NCI-H146 treated with DMSO at 0.1 percent for 48 hours (cell line): ENCODE measurements around the gene IFI30.
A peak's percentile ranks its signal among the peaks of the same experiment; 100 is the strongest.
"Not testable (repeated sequence)": the region's sequence is repeated elsewhere in the genome, so short reads cannot be mapped to it uniquely, and the experiment has no call there.

ENCODE experiments used
- DNase-seq: peaks from one replicate; lab custom pipeline; 2025; ENCODE audit not compliant: unreplicated experiment; lab: John Stamatoyannopoulos, UW

Gene IFI30

DNA sequence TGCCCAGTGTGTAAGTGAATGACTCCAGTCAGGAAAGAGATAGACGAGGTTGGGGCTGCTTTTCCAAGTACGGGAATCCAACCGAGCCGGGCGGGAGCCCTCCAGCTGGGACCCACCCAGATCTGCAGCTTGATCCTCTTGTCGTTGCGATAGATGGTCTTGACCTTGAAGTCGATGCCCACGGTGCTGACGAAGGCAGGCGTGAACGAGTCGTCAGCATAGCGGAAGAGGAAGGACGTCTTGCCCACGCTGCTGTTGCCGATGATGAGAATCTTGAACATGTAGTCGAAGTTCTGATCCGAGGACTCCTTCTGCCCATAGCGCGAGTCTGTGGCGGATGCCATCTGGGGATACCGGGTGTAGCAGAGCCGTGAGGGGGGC is 28.8 kb downstream of the IFI30 start:
- no peak for DNase-seq

DNA sequence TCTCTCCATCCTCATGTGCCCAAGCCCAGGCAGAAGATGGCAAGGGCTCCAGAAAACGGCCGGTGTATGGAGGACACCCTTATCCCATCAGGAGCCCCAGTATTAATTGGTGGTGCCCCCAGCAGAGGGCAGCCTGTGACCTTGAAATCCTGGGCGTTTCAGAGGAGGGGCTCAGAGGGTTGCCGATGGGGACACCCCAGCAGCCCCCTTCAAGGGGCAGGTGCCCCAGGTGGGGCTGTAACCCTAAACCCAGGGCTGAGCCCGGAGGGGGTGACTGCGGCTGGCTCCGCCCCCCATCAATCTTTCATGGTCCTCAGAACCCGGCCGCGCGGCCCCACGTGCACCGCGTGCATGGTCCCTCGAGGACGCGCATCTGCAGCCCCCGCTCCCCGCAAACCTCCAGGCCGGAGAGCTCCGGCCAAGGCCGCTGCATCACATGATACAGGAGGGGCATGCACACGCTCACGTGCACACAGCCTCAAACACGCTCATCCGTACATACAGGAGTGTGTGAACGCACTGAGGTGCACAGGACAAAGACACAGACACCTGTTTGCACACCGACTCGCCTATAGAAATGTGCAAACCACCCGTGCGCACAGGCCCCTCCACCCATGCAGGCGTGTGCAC is 29.3 kb downstream of the IFI30 start:
- DNase-seq = no peak

DNA sequence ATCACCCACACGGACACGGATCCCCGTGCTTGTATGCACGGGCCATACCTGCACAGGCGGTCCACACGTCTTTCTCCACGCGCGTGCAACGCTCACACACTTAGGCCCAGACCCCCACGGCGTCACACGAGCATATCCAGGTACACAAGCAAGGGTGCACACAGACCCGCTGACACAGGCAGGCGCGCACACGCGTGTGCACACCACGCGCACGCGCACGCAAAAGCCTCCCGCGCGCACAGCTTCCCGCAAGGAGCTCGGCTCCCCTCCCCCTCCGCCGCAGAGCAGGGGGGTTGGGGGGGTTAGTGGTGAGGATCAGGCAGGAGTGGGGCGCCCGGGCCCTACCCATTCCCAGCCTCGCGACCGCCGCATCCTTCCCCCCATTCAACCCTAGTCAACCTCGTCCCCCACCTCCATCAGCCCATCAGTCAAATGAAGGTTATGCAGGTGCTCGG is 29.8 kb downstream of the IFI30 start:
- no peak for DNase-seq

DNA sequence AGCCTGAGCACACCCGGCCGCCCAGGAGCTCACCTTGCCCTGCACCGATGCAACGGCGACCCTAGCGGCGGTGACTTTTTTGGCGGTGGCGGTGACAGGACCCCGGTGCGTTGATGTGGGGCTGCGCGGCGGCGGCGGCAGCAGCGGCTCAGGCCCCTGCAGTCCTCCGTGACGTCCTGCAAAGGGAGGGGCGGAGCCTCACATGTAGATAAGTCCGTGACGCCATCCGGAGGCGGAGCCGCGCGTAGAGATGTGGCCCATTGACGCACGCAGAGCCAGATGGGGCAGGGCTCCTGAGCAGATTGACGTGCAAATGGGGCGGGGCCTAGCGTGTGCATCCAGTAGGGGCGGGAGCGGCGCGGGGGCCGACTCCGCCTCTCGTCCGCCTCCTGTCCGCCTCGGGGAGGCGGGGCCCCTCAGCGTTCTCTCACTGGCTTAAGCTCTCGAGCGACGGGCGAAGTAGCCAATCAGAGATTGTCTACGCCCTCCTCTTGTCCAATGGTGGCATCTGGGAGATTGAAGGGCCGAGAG is 30.3 kb downstream of the IFI30 start, which contains the start of gene RAB3A:
RAB3A (minus strand) TSS at position 180 of the 531 bp plus-strand sequence. CDS start 1,302 bp downstream, outside the sequence.
- peak; percentile 99 for DNase-seq

DNA sequence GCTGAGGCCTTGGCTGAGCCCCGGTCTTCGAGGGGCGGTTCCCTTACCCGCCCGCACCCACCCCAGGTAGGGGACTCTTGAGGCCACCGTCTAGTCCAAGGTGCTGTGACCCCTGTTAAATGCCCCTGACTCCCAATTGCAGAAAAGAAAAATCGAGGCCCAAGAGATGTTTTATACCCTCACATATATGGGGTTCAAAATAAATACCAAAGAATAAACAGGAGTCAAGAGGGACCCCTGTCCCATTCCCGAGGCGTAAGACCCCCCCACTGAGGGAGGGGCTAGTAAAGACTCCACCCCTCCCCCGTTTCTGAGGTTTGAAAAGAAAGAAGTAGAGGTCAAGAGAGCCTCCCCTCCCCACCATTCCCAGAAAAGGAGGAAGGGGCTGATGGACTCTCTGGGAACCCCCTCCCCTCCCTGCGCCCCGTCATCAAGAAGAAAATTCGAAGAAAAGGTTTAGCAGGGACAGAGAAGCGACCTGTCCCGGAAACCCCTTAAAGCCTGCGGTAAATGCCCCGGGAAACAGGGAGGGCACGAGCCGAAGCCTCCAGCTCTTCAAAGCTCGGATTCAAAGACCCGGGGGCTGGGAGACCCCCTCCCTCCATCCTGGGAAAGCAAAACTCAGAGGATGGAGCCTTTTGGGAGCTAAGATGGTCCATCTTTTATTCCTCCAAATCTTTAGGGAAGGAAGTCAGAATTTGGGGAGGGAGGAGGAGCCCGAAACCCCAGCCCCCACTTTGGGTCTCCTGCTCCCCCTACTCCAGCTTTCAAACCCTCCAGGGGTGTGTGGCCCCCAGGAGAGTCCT is 31.0 kb downstream of the IFI30 start:
- DNase-seq = no peak

DNA sequence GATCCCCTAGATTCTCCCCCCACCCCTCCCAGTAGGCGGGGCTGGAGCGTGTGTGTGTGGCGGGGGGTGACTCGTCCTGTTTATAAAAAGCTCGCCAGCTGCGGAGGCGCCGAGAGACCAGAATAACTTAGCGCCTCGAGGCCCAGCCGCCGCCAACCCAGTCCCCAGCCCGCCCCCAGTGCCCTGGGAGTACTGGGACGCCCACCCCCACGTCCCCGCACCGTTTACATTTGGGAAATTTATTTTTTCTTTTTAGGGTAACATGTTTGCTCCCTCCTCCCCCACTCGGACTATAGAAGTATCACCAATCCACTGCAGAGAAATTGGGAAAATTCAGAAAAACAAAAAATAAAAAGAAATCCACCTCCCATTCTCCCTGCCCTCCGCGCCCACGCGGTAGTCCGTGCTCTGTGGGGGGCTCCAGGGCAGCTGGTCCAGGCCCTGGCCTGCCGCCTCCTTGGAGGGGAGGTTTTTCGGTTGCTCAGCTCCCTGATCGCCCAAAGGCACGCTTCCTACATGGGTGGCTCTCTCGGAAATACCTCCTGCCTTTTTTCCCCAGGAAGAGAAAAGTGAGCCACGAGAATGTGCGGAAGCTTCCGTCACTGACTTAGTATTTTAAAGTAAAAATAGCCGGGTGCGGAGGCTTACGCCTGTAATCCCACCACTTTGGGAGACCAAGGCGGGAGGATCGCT is 31.7 kb downstream of the IFI30 start:
- peak; percentile 46 for DNase-seq

DNA sequence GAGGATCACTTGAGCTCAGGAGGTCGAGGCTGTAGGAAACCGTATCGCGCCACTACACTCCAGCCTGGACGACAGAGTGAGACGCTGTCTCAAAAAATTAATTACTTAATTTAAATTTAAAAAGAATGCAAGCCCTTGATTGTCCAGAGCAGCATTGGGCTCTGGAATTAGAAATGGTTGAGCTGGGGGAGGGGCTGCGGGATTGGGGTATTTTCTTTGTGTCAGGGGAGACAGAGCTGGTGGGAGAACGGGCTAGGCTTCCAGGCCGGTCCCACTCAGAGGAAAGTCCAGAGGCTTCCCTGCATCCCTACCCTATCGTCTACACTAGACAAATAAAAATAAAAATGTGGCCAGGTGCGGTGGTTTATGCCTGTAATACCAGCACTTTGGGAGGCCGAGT is 32.4 kb downstream of the IFI30 start:
- DNase-seq = no peak

DNA sequence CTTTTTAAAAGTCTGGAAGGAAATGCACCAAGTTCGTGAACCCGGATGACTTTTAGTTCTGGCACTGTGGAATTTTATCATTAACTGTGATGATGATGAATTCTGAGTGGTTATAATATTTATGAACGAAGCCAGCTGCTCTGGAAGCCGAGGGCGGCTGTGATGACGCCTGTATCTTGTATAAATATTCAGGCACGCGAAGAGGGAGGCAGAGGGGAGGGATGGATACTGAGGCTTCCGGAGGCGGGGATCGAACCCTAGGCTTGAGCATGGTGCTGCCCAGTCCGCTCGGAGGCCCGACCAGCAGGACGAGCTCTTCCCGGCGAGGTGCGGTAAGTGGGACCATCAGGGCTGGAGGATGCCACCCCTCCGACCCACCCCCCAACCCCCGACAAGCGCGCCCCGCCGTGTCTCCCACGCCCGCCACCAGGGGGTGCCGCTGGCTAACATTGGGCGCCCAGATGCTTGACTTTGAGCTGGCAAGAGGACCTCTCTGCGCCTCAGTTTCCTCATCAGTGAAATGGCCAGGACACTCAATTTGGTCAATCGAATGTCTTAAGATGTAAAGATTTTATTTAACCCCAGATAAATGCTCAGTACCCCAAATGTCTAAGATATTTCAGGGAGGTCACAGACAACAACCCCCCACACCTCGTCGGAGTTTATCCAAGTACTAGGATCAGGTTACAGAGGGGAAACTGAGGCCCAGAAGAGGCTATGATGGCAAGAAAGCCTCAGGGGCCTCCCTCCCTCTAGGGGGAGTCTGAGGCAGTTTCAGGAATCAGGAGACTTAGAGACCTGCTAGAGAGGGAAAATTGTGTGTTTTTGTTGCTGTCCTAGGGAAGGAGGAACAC is 34.7 kb downstream of the IFI30 start:
- DNase-seq = no peak

DNA sequence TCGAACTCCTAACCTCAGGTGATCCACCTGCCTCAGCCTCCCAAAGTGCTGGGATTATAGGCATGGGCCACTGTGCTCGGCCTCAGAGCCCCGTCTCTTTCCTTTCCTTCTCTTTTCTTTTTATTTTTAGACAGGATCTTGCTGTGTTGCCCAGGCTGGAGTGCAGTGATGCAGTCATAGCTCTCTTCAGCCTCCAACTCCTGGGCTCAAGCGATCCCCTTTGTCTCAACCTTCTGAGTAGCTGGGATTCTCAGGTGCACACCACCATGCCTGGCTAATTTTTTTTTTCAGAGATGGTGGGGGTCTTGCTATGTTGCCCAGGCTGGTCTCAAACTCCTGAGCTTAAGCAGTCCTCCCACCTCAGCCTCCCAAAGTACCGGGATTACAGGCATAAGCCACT is 36.3 kb downstream of the IFI30 start:
- not testable (repeated sequence) for DNase-seq

DNA sequence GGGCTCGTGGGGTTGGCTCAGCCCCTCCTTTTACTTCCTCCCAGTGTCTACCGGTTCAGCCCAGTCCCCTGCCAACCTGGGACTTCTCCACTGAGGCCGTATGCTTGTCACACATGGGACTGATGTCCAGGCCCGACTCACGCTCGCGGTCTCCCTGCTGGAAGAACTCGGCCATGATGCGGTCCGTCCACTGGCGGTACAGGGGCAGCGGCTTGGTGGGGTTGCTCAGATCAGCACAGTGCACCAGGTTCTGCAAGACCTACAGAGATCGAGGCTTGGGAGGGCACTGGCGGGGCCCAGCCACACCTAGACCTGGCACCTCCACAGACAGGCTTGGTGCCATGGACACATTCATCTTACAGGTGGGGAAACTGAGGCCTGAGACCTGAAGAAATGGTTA is 38.1 kb downstream of the IFI30 start:
- no peak for DNase-seq

DNA sequence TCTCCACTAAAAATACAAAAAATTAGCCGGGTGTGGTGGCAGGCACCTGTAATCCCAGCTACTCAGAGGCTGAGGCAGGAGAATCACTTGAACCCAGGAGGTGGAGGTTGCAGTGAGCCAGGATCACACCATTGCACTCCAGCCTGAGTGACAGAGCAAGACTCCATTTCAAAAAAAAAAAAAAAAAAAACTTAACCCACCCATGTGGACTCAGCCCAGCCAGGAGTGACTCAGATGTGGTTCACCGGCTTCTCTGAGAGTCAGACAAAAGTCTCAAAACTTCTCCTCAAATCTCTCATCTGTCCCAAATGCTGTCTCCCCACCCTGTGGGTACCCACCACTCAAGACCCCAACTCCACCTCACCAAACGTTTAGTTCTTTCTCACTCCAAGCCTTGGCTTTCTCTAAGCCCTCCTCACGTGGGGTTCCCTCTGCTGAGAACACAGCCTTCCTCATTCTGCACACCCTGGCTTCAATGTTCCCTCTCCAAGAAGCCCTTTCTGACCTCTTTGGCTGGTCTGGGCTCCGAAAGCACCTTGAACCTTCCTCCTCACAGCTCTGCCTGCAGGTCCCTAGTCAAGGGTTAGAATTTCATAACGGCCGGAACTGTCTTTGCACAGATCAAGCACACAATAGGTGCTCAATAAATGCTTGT is 41.3 kb downstream of the IFI30 start:
- no peak for DNase-seq

DNA sequence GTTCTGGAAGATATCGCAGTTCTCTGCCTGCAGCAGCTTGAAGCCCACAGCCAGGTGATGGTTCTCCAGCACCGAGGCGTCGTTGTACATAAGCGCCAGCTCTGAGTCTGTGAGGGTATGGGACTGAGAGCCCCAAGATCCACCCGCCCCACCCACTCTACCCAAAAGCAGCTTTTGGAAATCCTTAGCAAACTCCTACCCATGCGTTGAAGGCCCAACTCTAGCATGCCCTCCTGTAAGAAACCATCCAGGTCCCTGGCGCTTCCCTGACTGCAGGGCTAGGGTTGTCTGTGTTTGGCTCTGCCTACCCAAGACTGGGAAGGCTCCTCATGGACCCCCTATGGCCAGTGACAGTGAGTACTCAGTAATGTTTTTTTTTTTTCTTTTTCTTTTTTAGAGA is 43.2 kb downstream of the IFI30 start:
- no peak for DNase-seq

DNA sequence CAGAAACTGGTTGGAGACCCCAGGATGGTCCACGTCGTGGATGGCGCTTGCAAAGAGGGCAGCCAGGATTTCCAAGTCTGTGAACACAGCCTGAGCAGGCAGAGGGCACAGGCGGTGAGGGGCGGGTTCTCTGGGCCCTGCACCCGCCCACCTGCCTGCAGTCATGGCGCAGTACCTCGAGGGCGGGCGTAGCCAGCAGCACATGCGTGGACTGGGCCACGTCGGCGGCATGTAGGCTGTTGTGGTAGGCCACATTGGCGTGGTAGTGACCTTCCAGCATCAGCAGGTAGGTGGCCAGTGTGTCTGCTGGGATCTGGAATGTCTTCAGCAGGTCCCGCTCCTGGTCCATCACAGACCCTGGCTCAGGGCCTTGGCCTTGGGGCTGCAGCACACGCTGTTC is 44.5 kb downstream of the IFI30 start:
- no peak for DNase-seq

DNA sequence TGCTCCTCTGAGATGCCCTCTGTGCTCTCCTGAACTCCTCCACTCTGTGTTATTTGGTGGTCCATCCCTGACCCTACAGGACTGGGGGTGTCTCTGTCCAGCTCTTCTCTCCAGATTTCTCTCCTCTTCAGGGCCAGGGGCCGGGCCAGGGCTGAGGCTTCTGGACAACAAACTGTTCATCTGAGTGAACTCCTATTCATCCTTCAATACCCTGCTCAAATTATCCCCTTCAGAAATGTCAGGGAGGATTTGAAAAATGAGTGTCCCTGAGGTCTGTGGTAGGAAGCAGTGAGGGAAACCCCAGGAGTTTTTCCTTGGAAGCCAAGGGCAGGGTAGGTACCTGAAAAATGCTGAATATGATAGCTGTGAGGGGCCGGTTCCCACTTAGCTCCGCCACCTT is 45.0 kb downstream of the IFI30 start:
- no peak for DNase-seq

DNA sequence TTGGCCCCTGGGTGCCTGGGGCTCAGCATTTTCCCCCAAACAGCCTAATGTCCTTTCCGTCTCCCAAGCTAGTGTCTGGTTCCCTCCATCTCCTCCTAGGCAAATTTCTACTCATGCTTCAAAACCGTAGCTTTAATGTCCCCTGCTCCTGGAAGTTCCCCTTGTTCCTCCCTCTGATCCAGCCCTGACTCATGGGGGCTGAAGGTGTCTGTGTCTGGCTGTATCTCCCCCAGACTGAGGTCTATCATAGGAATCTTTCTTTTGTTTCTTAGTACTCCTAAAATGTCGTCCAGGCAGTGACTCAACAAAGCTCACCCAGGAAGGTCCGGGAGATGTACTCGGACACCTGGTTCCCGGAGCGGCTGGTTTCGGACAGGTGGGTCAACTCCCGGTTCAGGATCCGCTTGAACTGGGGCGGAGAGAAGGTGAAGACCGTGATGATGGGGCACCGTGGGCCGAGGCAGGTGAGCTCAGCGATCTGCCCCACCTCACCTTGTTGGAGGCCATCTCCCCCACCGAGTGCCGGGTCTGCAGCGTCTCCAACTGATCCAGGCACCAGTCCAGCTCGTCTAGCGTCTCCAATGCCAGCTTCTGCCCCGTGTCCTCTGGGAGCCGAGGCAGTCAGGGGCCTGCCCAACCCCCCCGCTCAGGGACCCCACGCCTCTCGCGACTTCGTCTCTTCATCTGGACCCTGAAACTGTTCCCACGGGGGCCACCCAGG is 46.5 kb downstream of the IFI30 start:
- DNase-seq = no peak

DNA sequence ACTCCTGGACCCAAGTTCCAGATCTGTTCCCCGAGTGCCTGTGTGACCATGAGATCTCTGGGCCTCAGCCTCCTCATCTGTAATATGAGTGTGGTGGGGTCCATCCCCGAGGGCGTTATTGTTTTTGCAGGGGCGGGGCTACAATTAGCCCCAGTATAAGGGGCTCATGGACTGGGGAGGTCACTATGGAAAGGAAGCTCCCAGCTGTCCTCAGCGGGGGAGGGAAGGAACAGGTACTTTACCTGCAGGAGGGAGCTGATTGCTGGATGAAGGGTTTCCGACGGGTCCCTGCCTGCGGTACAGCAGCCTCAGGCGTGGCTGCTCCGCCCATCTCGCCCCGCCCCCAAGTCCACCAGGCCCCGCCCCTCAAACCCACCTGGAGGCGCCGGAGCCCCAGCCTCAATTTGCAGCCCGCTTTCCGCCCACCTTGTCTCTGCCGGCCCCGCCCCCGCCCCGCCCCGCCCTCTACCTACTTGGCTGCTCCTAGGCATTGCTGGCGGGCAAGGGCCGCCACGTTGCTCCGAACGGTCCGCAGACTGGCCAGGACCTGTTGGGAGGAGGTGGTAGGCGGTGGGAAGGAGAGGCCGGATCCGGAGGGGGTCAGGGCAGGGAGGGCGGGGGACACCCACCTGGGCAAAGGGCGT is 47.1 kb downstream of the IFI30 start:
- DNase-seq = peak; percentile 58

DNA sequence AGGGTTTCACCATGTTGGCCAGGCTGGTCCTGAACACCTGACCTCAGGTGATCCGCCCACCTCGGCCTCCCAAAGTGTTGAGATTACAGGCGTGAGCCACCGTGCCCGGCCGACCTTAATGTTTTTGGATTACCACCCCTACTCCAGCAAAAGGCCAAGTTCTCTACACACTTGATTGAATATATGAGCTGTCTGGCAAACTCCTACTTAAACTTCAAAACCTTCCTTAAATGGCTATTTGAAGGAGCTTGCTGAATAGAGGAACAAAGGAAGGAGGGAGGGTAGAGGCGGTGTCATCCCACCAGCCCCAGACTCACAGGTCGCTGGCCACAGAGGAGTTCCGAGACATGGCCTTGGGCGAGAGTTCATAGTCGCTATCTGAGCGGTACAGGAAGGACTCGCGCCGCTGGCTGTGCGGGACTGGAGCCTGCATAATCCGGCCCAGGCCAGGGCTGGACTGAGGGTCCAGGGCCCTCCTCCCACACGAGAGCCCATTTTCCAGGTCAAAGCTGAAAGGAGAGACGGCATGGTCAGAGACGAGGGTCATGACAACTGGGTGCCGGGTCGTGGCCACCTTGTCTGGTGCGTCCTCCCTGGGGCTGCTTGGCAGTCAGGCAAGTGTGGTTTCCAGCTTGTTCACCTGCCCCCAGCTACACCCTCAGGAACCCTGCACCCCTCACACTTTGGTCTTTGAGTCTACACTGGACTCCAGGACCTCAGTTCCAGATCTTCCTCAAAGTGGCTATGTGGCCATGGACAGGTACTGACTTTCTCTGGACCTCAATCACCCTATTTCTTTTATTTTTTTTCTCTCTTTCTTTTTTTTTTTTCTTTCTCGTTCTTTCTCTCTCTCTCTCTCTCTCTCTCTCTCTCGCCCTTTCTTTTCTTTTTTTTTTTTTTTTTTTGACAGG is 48.5 kb downstream of the IFI30 start:
- DNase-seq = no peak

DNA sequence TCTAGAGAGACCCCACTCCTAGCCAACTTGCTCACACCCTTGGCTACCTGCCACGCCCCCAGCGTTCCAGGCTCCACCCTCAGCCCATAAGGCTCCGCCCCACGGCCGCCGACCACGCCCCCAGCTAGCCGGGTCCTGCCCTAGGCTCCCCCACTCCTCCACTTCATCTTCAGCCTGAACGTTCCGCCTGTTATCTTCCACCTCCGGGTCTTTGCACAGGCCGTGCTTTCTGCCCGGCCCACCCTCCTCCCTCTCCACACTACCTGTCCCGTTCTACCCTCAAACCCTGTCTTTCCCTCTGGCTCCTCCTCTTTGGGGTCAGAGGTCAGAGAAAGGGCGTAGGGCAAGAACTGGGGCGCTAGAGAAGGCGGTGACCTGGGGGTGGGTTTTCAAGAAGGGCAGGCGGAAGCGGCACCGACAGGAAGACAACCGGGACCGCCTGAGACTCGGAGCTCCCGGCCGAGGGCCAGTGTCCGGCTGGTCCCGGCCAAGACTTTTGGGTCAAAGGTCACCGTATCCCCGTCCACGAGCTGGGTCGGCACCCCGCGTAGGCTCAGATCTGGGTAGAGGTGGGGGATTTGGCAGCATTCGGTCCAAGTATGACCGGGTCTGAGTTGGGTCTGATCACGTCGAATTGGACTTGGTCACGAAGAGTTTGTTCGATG is 50.4 kb downstream of the IFI30 start:
- DNase-seq = peak; percentile 48
